ENCODE results near the gene FRRS1L.

- TF ChIP-seq POLR2A (IDR thresholded peaks at IDR 0.05) (no peak), POLR2AphosphoS5 (IDR thresholded peaks at IDR 0.05) (no peak)
- TF ChIP-seq, protein P1, sequence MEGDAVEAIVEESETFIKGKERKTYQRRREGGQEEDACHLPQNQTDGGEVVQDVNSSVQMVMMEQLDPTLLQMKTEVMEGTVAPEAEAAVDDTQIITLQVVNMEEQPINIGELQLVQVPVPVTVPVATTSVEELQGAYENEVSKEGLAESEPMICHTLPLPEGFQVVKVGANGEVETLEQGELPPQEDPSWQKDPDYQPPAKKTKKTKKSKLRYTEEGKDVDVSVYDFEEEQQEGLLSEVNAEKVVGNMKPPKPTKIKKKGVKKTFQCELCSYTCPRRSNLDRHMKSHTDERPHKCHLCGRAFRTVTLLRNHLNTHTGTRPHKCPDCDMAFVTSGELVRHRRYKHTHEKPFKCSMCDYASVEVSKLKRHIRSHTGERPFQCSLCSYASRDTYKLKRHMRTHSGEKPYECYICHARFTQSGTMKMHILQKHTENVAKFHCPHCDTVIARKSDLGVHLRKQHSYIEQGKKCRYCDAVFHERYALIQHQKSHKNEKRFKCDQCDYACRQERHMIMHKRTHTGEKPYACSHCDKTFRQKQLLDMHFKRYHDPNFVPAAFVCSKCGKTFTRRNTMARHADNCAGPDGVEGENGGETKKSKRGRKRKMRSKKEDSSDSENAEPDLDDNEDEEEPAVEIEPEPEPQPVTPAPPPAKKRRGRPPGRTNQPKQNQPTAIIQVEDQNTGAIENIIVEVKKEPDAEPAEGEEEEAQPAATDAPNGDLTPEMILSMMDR (IDR thresholded peaks at IDR 0.05): no peak
These were observed 71.7 kb downstream of the FRRS1L start for GRCh38 chr9:109095321-109095720.

All from stomach (tissue), 4 donors.